GM18526 (cell line): ENCODE data around the gene MZT2B.

ENCODE experiments used
- POLR2A ChIP-seq: IDR thresholded peaks from 3 replicates; pipeline ENCODE4 v1.6.1; 2011; ENCODE audit not compliant: insufficient read length; ENCODE audit errors: extremely low read depth

MZT2B gene

GRCh38 chr2:130183512-130184373, 1.7 kb downstream of the MZT2B start:
- no peak for TF ChIP-seq POLR2A

GRCh38 chr2:130185436-130185835, 3.4 kb downstream of the MZT2B start:
- no peak for TF ChIP-seq POLR2A

GRCh38 chr2:130185896-130186295, 3.8 kb downstream of the MZT2B start:
- no peak for TF ChIP-seq POLR2A

- TF ChIP-seq POLR2A = no peak
These were observed 4.3 kb downstream of the MZT2B start for GRCh38 chr2:130186391-130186790.

GRCh38 chr2:130187268-130187667, 5.2 kb downstream of the MZT2B start:
- no peak for TF ChIP-seq POLR2A

- no peak for TF ChIP-seq POLR2A
These were observed 8.2 kb downstream of the MZT2B start for GRCh38 chr2:130190237-130190636.

GRCh38 chr2:130198343-130198742, 16.3 kb downstream of the MZT2B start, which contains the start of gene TUBA3E:
Gene TUBA3E (minus strand): TSS chr2:130198439. CDS start chr2:130198360, 79 bp downstream.
- TF ChIP-seq POLR2A = no peak

- no peak for TF ChIP-seq POLR2A
These were observed 49.6 kb downstream of the MZT2B start for GRCh38 chr2:130231656-130232055.
